GOT3 (cell line): ENCODE results near the gene RPAP2.
A peak's percentile ranks its signal among the peaks of the same experiment; 100 is the strongest.
"Not testable (repeated sequence)": the region's sequence is repeated elsewhere in the genome, so short reads cannot be mapped to it uniquely, and the experiment has no call there.

Experiments used
- DNase-seq: peaks from one replicate; lab custom pipeline; 2025; ENCODE audit warnings: mixed read lengths; lab: John Stamatoyannopoulos, UW

RPAP2 gene

DNA sequence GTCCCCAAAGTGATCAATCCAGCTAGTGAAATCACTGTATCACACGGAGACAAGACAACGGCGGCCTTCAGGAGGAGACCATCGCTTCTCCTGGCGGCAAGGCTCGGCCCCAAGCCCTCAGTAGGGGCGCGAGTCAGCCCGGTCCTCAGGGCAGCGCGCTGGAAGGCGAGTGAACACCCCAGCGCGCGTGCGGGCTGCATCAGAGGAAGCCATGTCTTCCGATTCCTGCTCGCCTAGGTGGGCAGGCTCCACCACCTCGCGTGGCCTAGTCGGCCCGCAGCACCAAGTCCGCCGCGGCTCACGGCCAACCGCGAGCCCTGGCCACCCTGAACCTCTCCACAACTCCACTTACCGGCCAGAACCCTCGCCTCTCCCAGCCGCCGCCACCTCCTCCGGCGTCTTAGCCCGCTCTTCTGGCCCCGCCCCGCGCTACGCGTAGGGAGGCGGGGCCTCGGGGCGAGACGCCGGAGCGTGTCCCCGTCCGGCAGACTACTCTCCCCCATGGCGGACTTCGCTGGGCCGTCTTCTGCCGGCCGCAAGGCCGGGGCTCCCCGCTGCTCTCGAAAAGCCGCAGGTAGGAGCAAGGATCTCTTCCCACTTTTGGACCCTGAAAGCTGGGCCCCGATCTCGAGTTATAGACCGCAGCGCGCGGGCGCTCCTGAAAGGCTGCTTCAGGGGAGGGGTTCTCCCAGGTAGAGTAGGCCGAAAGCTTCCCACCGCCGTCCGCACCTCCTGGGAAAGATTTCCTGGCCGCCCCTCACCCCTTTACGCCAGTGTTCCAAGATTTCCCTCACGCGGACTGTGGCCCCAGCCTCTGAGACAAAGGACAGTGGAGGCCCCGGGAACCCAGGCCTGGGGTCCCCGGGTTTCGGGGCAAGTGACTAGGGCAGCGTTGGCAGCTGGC, at the start of gene RPAP2, which contains the start of gene GLMN:
RPAP2 (plus strand) TSS at position 487 of the 904 bp plus-strand sequence; CDS start at position 502, 15 bp downstream.
GLMN (minus strand) TSS at position 415 of the 904 bp plus-strand sequence. CDS start 988 bp downstream, outside the sequence.
- DNase-seq, result peak; percentile 32

DNA sequence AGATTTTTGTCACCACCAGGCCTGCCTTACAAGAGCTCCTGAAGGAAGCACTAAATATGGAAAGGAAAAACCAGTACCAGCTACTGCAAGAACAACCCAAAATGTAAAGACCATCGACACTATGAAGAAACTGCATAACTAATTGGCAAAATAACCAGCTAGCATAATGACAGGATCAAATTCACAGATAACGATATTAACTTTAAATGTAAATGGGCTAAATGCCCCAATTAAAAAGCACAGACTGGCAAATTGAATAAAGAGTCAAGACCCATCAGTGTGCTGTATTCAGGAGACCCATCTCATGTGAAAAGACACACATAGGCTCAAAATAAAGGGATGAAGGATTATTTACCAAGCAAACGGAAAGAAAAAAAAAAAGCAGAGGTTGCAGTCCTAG, 44.1 kb upstream of the RPAP2 start:
- DNase-seq, result not testable (repeated sequence)

DNA sequence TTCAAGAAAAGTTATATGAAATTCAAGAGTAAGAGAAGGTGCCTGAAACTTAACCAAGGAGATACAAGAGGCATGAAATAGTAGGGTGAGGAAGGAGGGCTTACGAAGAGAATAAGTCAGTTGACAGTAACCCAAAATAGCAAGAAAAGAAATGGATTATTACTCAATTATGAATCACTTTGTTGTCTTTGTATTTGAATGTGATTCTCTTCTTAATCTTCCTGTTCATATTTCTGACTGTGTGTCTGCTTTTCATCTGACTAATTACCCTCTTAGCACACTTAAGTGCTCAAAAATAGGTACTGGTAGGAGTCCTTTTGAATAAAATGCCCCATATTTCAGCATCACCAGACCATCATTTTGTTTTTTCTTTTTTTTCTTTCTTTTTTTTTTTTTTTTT, 39.5 kb upstream of the RPAP2 start:
- no peak for DNase-seq

DNA sequence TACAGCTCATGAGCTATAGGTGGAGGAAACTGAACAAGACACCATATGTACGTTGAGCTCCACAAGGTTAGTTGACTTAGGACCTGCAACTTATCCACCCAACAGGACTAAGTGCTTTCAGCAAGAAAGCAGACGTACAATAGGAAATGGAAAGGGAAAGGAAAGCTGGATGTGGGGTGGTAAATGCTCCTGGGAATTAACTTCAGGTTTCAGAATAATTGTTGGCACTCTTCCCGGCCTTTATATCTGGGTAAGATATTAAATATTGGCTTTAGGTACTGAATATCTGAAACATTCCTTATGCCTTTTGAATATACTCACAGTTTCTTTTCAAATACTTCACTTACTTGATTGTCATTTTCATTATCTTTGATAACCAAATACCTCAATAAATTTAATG, 36.3 kb upstream of the RPAP2 start:
- no peak for DNase-seq

DNA sequence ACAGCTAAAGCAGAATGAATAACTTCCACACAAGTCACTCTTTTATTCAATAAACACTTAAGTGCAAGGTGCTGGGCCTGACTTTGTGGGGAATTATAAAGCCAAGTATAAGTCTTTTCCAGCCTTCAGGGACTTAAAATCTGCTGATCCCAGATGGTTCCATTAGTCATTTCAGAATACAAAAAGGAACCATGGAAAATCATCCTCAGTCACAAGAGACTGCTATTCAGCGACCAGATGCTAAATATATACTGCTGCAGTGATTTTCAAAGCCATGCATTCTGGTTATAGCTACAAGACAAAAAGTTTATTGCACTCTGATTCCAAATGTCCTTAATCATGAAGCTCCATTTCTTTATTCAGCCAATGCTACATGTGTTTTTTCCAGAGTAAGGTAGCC, 25.8 kb upstream of the RPAP2 start:
- DNase-seq, result no peak

DNA sequence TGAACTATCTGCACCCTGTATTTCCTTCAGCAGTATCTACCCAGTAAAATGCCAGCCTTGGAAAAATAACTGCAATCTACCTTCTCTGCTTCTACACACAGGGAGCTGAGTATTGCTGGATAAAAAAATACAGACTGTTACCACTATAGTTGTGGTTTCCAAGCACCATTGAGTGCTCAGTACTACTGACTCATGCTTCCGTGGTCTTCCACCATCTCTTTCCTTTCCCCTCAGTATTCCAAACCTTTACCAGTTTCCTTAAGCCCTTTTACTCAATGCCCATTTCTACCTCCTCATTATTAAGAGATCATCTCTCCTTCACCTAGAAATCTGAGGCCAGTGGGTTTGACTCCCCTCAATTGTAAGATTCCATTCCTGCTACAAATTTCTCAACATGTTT, 23.9 kb upstream of the RPAP2 start:
- DNase-seq, result no peak

DNA sequence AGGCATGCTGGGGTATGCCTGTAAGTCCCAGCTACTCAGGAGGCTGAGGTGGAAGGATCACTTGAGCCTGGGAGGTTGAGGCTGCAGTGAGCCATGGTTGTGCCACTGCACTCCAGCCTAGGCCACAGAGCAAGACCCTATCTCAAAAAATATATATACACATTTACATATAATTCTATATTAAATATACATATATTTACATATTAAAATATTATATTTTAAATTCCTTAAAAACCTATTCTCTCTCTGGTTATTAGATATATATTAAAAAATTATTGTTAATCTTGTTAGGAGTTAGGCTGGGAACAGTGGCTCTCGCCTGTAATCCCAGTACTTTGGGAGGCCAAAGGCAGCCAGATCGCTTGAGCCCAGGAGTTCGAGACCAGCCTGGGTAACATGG, 22.8 kb upstream of the RPAP2 start:
- DNase-seq, result no peak

DNA sequence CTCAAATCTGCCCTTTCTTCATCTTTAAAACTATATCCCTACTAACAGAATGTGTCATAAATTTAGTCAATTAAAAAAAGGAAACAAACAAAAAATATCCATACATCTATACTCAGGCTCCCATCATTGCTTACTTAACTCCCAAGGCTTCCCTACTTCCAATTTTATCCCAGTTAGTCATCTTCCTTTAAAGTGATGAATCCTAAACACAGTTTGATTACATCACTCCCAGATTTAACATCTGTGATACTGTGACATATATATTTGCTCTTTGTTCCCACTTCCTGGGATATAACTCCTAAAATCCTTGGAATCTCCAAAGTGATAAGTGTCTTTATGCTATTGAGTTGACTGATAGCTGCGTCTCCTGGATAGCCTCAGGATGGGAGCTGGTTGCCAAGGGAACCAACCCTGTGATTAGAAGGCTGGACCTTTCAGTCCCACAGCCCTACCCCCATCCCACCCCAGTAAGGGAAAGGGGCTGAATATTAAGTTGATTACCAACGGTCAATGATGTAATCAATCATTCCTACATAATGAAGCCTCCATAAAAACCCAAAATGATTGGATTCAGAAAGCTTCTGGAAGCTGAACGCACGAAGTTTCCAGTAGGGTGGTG, 21.6 kb upstream of the RPAP2 start:
- no peak for DNase-seq

DNA sequence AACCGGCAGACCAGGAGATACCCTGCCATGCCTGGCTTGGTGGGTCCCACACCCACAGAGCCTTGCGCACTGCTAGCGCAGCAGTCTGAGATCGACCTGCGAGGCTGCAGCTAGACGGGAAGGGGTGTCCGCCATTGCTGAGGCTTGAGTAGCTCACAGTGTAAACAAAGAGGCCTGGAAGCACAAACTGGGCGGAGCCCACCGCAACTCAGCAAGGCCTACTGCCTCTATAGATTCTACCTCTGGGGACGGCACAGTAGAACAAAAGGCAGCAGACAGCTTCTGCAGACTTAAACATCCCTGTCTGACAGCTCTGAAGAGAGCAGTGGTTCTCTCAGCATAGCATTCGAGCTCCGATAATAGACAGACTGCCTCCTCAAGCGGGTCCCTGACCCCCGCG, 19.1 kb upstream of the RPAP2 start:
- not testable (repeated sequence) for DNase-seq

DNA sequence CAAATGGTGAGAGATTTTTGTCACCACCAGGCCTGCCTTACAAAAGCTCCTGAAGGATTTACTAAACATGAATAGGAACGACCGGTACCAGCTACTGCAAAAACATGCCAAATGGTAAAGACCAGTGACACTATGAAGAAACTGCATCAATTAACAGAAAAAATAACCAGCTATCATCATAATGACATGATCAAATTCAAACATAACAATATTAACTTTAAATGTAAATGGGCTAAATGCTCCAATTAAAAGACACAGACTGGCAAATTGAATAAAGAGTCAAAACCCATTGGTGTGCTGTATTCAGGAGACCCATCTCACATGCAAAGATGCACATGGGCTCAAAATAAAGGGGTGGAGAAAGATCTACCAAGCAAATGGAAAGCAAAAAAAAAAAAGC, 17.4 kb upstream of the RPAP2 start:
- not testable (repeated sequence) for DNase-seq

DNA sequence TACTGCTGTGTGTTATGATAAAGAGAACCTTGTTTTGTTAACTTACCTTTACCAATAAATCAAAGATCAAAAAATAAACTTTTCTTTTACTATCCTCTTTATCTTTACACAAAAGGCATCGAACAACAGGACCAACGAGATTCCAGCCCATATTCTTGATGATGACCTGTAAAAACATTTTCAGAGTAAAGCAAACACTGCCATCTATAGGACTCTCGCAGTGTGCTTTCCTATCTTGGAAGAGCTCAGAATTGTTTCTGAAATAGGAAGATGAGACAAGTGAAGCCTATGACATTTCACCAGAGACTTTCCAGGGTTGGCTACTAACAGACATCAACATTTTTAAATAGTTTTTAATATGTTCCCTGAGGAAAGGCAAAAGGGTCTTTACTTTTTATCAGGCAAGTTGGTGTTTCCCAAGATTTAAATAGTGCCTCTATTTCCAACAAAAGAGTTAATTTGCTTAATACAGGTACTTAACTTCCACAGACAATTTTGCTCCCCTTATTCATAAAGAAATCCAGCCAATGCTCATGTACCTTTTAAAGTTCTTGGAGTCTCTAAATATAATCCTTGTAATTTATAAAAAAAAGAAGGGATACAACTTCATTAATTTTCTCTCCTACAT, 7.4 kb upstream of the RPAP2 start:
- DNase-seq, result no peak

DNA sequence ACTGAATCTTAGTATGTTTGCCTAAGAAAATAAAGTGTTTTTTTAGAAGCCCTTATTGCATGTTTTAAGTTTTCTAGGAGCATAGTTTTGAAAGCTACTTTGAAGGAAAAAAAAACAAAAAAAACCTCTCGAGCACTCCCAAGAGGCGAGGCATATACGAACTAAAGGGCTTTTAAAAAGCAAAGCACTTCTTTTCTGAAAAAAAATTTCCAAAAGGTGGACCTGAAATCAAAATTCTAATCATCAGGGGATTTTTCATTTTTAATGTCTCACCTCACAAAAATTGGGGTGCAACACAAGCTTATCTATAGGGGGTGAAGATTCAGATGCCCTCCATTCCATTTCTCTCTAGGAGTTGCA, 666 bp upstream of the RPAP2 start:
- no peak for DNase-seq

DNA sequence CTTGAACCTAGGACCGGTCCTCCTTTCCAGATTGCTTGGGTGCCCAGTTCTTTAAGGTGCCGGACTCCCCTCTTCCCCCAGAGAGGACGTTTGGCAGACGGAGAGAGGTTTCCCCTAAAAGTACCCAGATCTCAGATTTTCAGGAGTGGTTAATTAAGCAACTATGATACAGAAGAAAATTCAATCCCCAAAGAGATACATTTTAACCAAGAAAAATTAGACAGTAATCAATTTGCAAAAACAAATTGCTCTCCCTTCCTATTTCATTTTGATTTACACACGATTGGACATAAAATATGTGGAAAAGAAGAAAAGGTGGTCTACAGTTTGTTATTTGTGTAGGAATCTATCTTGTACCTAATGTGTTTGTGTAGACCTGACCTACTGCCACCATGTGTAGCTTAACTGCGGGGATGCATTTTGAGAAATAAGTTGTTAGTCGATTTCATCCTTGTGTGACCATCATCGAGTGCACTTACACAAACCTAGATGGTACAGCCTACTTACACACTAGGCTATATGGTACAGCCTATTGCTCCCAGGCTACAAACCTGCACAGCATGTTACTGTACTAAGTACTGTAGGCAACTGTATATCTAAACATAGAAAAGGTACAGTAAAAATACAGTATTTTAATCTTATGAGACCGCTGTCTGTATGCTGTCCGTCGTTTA, 755 bp downstream of the RPAP2 start:
- DNase-seq, result no peak

DNA sequence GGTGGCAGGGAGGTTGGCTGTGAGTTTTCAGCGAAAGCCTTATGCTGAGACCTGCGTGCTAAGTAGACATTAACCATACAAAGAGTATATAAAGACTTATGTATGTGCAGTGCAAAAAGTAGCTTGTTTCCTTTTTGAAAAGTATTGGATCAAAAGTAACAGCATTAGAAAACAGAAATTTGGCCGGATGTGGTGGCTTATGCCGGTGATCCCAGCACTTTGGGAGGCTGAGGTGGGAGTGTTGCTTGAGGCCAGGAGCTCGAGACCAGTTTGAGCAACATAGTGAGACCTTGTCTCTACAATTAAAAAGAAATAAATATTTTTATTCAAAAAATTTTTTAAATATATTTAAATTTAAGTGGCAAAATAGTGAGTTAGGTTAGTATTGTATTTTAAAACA, 2.2 kb downstream of the RPAP2 start:
- DNase-seq, result no peak

DNA sequence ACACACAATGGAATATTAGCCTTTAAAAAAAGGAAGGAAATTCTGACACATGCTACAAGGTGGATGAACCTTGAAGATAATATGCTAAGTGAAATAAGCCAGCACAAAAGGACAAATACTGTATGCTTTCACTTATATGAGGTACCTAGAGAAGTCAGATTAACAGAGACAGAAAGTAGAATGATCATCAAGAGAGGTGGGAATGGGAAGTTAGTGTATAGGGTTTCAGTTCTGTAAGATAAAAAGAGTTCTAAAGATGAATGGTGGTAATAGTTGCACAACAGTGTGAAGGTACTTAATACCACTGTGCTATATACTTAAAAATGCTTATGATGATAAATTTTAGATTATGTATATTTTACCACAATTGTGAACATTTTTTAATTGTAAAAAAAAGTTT, 7.2 kb downstream of the RPAP2 start:
- DNase-seq, result no peak

DNA sequence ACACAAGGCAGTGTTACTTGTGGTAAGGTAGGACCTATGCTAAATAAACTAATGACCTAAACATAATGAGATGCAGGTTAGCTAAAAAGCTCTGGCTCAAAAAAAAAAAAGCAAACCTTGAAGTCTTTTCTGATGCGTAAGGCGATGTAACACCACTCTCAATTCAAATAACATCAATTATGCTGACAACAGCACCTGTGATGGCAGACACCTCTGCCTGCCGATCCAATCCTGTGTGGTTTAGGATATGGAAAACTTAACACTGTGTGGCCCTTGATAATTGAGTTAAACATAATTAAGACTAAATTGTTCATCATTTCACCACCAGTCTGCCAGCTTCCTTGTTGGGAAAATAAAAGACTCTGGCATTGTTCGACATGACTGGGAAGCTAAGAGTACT, 9.1 kb downstream of the RPAP2 start:
- DNase-seq, result no peak

DNA sequence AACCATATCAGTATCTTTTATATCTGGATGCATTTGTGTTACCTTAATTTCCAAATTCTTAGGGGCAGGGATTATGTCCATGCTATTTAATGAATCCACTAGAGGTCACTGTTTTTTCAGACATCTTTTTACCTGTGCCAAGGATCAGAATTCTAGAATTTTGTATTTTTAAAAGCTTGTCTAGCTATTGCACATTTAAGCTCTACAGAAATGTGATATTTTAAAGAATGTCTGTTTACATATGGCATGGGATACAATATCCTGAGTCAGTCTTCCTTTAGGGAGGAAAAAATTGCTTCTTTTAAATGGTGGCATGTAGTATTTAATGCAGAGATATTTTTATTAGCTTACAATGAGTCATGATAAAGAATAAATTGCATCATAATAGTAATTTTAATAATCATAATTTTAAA, 11.3 kb downstream of the RPAP2 start:
- no peak for DNase-seq

DNA sequence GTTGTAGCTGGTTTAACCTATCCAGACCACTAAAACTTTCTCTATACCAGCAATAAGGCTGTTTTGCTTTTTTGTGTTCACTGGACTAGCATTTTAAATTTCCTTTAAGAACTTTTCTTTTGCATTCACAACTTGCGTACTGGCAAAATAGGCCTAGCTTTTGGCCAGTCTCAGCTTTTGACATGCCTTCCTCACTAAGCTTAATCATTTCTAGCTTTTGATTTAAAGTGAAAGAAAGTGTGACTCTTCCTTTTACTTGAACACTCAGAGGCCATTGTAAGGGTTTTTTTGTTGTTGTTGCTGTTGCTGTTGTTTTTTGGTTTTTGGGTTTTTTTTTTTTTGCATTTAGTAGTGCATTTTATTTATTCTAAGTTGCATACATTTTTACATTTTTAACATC, 15.2 kb downstream of the RPAP2 start:
- DNase-seq, result no peak

DNA sequence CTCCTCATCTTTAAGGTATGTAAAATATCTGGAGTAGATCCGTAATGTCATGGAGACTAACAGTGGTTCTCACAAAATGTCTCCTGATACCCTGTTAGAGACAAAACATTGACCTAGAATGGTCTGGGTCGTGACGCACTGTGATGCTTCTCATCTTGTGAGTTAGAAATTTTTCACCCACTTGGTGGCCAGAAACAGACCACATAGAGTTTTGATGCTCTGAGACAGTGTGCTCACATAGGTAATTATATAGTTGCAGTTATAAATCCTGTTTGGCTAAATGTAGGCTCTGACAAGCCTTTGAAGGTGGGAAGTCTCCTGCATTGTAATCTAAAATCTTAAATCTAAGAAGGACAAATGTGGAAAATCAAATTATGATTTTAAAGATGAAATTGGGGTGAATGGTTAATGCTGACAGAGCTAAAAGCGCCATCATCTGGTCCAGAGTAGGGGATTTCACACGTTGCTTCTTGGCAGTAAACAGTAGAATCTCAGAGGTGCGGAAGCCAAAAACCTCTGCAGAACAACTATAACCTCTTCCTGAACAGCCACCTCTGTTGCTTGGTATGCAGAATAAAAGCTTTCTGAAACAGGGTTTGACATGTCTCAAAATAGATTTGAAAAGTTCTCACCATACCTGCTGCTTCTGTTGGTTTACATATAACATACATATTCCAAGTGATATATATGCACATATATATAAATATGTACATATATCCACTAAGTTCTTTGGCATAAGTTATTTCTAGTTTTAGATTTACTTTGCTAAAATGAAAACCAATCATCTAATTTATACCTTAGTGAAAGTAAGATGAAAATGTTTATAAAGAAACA, 17.1 kb downstream of the RPAP2 start:
- no peak for DNase-seq

DNA sequence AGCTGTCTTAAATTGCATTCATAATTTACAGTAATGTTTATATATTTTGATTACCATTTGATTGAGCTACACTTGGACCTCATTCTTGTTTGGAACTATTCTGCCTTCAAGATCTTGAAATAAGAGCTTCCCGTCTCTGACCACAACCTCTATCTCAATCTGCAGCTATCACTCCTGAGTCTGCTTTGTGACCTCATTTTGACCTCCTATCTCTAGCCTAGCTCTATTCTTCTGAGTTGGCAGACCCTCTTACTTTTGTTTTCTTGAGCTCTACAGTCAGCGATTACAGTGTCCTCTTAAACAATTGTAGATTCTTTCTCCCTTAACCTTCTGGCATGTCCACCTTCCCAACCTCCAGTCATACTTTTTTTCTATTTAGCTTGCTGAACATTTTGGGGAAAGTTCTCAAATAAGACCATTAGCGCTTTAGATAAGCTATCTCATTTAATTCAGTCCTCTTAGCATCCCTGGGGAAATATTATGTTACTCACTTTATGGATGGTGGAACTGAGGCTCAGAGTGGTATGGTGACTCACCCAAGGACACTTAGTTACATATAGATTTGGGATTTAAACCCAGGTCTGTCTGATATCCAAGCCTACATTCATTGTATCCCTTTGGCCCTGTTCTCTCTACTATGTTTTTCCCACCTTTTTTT, 19.1 kb downstream of the RPAP2 start:
- no peak for DNase-seq
